Measurements from ENCODE around the gene CLCN7.

- TF ChIP-seq, protein P1, sequence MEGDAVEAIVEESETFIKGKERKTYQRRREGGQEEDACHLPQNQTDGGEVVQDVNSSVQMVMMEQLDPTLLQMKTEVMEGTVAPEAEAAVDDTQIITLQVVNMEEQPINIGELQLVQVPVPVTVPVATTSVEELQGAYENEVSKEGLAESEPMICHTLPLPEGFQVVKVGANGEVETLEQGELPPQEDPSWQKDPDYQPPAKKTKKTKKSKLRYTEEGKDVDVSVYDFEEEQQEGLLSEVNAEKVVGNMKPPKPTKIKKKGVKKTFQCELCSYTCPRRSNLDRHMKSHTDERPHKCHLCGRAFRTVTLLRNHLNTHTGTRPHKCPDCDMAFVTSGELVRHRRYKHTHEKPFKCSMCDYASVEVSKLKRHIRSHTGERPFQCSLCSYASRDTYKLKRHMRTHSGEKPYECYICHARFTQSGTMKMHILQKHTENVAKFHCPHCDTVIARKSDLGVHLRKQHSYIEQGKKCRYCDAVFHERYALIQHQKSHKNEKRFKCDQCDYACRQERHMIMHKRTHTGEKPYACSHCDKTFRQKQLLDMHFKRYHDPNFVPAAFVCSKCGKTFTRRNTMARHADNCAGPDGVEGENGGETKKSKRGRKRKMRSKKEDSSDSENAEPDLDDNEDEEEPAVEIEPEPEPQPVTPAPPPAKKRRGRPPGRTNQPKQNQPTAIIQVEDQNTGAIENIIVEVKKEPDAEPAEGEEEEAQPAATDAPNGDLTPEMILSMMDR (IDR thresholded peaks at IDR 0.05), result no peak
- no peak for TF ChIP-seq POLR2A (IDR thresholded peaks at IDR 0.05)
- no peak for TF ChIP-seq EP300 (IDR thresholded peaks at IDR 0.05)
Observed at GRCh38 chr16:1488054-1488601, 13.3 kb upstream of the CLCN7 start.

Data from ovary (tissue), 3 donors.